AG09319 (cell line): ENCODE results near the gene LY6G6D.

ENCODE experiments used
- DNase-seq: peaks from one replicate; pipeline ENCODE4 v3.0.0-alpha.2; 2010; ENCODE audit warnings: low read depth; ENCODE audit errors: extremely low read depth
- TF ChIP-seq, protein P1 (sequence below): IDR thresholded peaks from 2 replicates; pipeline ENCODE4 v1.5.1; 2011; ENCODE audit warnings: low read depth, mild to moderate bottlenecking, inconsistent platforms, low read length, moderate library complexity

Gene LY6G6D

DNA sequence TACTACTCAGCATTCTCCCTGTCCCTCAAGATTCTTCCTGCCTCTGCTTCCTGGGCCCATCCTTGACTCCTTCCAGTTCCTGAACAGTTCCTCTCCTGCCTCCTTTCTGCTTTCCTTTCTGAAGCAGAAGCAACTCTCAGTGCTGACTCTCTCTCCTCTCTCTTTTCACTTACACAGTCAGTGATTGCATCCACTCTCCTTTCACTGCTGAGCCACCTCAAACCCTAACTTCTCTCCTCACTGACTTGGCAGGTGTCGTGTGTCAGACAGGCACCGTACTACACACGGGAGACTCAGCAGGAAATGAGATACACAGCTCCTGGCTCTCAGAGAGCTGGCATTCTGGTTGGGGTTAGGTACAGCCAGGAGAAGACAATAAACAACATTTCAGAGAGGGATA, 17.6 kb upstream of the LY6G6D start:
- no peak for DNase-seq

GRCh38 chr6:31700740-31701401, 14.3 kb upstream of the LY6G6D start:
- TF ChIP-seq, protein P1, sequence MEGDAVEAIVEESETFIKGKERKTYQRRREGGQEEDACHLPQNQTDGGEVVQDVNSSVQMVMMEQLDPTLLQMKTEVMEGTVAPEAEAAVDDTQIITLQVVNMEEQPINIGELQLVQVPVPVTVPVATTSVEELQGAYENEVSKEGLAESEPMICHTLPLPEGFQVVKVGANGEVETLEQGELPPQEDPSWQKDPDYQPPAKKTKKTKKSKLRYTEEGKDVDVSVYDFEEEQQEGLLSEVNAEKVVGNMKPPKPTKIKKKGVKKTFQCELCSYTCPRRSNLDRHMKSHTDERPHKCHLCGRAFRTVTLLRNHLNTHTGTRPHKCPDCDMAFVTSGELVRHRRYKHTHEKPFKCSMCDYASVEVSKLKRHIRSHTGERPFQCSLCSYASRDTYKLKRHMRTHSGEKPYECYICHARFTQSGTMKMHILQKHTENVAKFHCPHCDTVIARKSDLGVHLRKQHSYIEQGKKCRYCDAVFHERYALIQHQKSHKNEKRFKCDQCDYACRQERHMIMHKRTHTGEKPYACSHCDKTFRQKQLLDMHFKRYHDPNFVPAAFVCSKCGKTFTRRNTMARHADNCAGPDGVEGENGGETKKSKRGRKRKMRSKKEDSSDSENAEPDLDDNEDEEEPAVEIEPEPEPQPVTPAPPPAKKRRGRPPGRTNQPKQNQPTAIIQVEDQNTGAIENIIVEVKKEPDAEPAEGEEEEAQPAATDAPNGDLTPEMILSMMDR, result no peak
- DNase-seq, result no peak

More for the DNA sequence above, 17.6 kb upstream of the LY6G6D start:
- TF ChIP-seq, protein P1, result no peak

DNA sequence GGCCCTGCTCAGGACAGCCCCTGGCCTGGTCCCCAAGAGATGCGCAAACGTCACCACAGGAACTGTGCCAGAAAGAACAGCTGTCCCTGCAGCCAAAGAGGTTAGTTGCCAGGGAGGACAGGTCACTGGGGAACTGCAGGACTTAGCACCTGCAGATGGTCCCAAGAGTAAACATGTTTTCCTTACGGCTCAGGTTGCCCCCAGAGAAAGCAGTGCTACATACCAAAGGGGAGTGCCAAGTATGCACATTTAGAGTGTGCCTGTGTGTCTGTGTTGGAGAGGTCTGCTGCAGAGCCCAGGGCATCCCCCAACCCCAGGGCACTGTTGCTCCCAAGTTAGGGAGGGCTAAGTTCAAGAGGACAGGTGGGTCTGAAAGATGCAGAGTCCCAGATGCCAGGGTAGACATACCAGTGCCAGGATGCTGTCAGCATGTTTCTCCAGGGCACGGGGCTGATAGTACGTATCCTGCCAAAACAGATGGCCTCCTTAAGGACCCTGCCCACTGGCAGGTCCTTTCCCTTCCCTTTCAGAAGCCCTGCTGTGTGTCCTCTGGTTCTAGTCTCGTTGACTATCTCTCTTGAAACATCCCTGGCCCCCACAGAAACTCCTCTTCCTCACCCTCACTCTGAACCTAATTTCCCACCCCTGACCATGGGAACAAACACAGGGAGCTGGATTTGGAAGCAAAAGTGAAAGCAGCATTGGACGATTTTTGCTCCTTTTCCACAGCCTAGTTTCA, 13.3 kb upstream of the LY6G6D start:
- DNase-seq, result no peak
- TF ChIP-seq, protein P1, result no peak

GRCh38 chr6:31702405-31702818, 12.7 kb upstream of the LY6G6D start:
- TF ChIP-seq, protein P1, result no peak
- DNase-seq, result no peak

DNA sequence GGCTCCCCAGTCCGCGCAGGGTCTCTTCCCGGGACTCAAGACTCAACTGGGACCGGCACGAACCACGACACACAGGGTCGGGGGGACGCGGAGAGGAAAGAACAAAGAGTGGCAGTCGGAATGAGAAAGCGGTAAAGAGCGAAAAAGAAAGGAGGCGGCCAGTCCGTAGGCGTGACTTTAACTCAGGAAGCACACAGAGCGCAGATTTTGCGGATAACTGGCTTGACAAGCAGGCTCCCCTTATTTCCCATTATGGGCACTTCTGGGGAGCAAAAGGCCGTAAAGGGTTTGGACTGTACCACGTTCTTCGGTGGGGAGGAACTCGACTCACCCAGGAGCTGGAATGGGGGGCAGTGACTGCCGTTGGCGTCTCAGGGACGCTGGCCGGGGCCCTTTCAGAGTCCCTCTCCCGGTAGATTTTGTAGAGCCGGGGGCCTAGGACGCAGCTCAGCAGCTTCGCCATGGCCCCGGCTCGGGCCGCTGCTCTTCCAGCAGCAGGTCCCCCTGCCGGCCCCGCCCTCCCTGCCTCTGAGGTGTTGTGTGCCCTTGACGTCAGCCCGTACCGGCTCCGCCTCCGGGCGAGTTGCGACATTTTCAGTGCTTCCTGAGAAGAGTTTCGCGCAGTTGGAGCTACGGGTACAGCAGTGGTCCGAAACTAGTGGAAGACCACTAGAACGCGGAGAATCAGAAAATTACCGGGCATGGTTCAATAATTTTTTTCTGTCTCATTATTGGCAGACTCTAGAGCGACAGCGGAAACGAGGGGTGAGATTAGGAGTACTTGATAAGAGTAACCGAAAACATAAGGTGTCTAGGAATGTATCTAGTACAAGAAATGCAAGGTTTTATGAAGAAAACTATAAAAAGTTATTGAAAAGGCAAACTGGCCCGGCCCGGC, 12.1 kb upstream of the LY6G6D start, which contains the start of gene ABHD16A:
Gene ABHD16A (minus strand): TSS at position 506 of the 898 bp plus-strand sequence. CDS start 43 bp downstream, at position 463.
- DNase-seq, result peak; percentile 96
- TF ChIP-seq, protein P1, result no peak

DNA sequence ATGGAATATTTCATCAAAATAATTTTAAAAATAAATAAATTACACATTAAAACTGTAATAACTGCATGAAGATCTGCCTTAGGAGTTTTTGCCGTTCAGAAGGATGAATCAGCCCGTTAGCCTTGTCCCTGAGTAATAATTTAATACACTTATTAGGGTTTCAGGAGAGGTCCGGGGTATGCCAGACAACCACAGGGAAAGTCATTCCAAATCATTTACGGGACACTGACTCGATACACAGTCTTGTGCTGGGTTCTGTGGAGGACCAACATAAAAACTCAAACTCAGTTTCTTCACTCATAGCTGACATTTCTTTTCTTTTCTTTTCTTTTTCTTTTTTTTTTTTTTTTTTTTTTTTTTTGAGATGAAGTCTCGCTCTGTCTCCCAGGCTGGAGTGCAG, 9.2 kb upstream of the LY6G6D start:
- TF ChIP-seq, protein P1, result no peak
- no peak for DNase-seq

- TF ChIP-seq, protein P1, result no peak
- no peak for DNase-seq
These were observed 8.5 kb upstream of the LY6G6D start, which contains the start of gene LY6G6F for GRCh38 chr6:31706599-31706998. Gene LY6G6F (plus strand): TSS chr6:31706866. CDS start chr6:31706907, 41 bp downstream.
